ENCODE data around the gene ERGIC1.

The ERGIC1 gene

DNA sequence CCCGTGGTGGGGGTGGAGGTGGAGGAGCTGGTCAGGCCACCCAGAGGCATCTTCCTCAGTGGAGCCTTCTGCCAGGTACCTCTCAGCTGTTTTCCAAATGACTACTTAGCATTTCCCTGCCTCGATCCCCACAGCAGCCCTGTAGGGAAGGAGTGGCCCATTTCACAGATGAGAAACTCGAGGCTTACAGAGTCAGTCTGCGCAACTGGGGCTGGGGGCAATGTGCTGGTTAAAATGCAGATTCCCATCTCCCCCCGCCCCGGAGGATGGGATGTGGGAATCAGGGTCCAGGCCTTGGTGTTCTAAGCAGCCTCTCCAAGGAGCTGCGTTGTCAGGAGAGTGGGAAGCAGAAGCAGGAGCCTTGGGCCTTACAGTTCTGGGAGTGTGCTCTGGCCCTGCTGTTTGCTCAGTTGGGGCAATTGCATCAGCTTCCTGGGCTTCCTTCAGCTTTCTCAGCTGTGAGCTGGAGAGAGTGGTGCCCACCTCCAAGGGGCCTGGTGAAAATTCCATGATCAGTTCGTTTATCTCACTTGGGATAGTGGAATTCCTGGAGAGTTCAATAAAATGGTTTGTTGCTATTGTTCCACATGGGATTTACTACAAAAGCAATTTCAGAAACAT lies 19.4 kb downstream of the ERGIC1 start:
- no peak overlapping the region for H3K4me2 ChIP-seq (ENCODE audit: low read length)
- H2AFZ ChIP-seq: no peak overlapping the region
- TF ChIP-seq, protein P1, sequence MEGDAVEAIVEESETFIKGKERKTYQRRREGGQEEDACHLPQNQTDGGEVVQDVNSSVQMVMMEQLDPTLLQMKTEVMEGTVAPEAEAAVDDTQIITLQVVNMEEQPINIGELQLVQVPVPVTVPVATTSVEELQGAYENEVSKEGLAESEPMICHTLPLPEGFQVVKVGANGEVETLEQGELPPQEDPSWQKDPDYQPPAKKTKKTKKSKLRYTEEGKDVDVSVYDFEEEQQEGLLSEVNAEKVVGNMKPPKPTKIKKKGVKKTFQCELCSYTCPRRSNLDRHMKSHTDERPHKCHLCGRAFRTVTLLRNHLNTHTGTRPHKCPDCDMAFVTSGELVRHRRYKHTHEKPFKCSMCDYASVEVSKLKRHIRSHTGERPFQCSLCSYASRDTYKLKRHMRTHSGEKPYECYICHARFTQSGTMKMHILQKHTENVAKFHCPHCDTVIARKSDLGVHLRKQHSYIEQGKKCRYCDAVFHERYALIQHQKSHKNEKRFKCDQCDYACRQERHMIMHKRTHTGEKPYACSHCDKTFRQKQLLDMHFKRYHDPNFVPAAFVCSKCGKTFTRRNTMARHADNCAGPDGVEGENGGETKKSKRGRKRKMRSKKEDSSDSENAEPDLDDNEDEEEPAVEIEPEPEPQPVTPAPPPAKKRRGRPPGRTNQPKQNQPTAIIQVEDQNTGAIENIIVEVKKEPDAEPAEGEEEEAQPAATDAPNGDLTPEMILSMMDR (IDR thresholded peaks at IDR 0.05): no peak
- H3K9ac ChIP-seq: no peak overlapping the region
- H3K36me3 ChIP-seq (ENCODE audit: control insufficient read depth, insufficient read depth, low read length): no peaks in the 10 kb centered on the region
- H3K9me3 ChIP-seq (ENCODE audit: control insufficient read depth, low read length): no peaks in the 10 kb centered on the region
- peaks cover 29% of the 10 kb centered on the region for H3K4me1 ChIP-seq
- peaks cover 56% of the 10 kb centered on the region for H3K79me2 ChIP-seq
- no peak overlapping the region for H3K4me3 ChIP-seq (ENCODE audit: low read depth, low read length)
- H3K27me3 ChIP-seq (ENCODE audit: control insufficient read depth, insufficient read depth, low read length): no peaks in the 10 kb centered on the region
- no peak overlapping the region for H3K27ac ChIP-seq

DNA sequence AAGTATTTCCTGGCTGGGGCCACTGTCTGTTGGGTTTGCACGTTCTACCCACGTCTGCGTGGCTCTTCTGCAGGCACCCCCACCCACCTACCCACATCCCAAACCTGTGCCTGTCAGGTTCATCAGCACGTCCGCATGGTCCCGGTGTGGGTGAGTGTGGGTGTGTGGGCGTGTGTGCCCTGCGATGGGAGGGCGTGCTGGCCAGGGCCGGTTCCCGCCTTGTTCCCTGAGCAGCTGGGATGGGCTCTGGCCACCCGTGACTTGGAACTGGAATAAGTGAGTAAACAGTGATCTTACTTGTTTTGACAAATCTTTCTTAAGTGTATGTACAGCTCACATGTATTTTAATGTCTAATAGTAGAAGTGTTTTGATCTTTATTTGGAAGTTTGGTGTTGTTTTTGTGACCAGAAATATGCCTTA lies 20.4 kb downstream of the ERGIC1 start:
- Histone ChIP-seq H3K27me3 (ENCODE audit: control insufficient read depth, insufficient read depth, low read length) (no peaks in the 10 kb centered on the region), H3K9me3 (ENCODE audit: control insufficient read depth, low read length) (no peaks in the 10 kb centered on the region), H3K9ac (no peak overlapping the region), H3K27ac (no peak overlapping the region), H3K4me1 (peaks cover 22% of the 10 kb centered on the region), H3K4me2 (ENCODE audit: low read length) (no peak overlapping the region), H3K4me3 (ENCODE audit: low read depth, low read length) (no peak overlapping the region), H3K36me3 (ENCODE audit: control insufficient read depth, insufficient read depth, low read length) (no peaks in the 10 kb centered on the region), H2AFZ (no peak overlapping the region), H3K79me2 (peaks cover 59% of the 10 kb centered on the region)
- TF ChIP-seq, protein P1 (IDR thresholded peaks at IDR 0.05): no peak

DNA sequence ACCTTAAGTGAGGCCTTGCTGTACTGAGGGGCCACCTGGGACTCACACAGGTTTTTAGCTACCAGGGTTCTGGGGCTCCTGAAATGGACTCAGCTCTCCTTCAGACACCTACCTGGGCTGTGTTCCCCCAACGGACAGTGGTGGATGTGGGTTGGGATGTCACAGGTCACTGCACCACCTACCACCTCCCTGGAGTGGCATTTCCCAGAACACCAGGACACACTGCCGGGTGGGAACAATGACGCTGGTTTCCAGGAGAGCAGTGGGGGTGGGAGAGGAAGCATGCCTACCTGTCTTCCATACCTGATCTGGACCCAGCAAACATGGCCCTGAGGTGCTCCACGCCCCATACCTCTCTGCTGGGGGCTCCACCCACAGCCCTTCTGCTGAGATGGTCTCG lies 20.9 kb downstream of the ERGIC1 start:
- H3K4me1 ChIP-seq: peaks cover 22% of the 10 kb centered on the region
- H3K9ac ChIP-seq: no peak overlapping the region

DNA sequence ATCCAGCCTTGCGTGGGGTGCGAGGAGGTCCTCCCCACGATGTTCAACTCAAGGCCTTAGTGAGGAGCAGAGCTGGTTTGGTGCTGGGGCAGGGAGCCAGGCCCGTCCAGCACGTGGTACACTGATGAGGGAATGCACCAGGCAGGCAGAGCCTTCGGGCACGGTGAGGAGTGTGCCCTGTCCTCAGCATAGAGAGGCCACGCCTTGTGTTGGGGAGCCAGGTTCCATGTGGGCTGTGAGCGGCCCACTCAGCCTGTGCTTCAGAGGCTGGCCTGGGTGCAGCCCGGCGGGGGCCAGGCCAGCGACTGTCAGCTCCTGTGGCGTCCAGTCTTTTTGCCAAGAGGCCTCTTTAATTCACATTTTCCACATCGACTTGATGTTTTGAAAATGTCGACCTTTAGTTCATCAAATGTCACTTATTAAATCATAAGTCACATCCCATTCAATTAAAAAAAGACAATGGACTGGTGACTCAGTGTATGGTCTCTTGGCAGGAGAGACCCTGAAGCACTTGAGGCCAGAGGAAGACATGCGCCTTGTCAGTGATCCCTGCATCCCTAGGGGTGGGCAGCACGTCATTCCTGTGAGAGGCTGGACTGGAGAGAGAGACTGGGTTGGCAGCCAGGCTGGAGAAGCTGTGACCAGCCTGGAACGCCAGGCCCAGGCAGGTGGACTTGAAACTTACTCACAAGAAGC lies 21.7 kb downstream of the ERGIC1 start:
- Histone ChIP-seq H3K27ac (no peak overlapping the region), H3K9ac (no peak overlapping the region), H3K4me1 (peaks cover 26% of the 10 kb centered on the region), H3K4me3 (ENCODE audit: low read depth, low read length) (no peak overlapping the region), H2AFZ (no peak overlapping the region), H3K27me3 (ENCODE audit: control insufficient read depth, insufficient read depth, low read length) (no peaks in the 10 kb centered on the region), H3K79me2 (peaks cover 50% of the 10 kb centered on the region), H3K4me2 (ENCODE audit: low read length) (no peak overlapping the region), H3K9me3 (ENCODE audit: control insufficient read depth, low read length) (no peaks in the 10 kb centered on the region), H3K36me3 (ENCODE audit: control insufficient read depth, insufficient read depth, low read length) (no peaks in the 10 kb centered on the region)
- TF ChIP-seq, protein P1 (IDR thresholded peaks at IDR 0.05): no peak

More for the DNA sequence above, 20.9 kb downstream of the ERGIC1 start:
- TF ChIP-seq, protein P1 (IDR thresholded peaks at IDR 0.05): no peak
- no peak overlapping the region for H3K4me2 ChIP-seq (ENCODE audit: low read length)
- H3K27ac ChIP-seq: no peak overlapping the region
- H3K4me3 ChIP-seq (ENCODE audit: low read depth, low read length): no peak overlapping the region
- H3K79me2 ChIP-seq: peaks cover 54% of the 10 kb centered on the region
- no peaks in the 10 kb centered on the region for H3K27me3 ChIP-seq (ENCODE audit: control insufficient read depth, insufficient read depth, low read length)
- H3K36me3 ChIP-seq (ENCODE audit: control insufficient read depth, insufficient read depth, low read length): no peaks in the 10 kb centered on the region
- no peak overlapping the region for H2AFZ ChIP-seq
- H3K9me3 ChIP-seq (ENCODE audit: control insufficient read depth, low read length): no peaks in the 10 kb centered on the region

Measured in parathyroid adenoma (tissue), 2 donors.